HG02938 (cell line): ENCODE measurements around the gene C1QL4.

Experiments
- ATAC-seq: cut with Tn5 transposase; IDR thresholded peaks from one replicate; pipeline ENCODE4 v1.9.1; 2021; ENCODE audit warnings: mild to moderate bottlenecking, moderate library complexity; ENCODE audit not compliant: unreplicated experiment

Gene C1QL4

GRCh38 chr12:49305762-49306510, 31.1 kb downstream of the C1QL4 start:
- ATAC-seq: no peak

DNA sequence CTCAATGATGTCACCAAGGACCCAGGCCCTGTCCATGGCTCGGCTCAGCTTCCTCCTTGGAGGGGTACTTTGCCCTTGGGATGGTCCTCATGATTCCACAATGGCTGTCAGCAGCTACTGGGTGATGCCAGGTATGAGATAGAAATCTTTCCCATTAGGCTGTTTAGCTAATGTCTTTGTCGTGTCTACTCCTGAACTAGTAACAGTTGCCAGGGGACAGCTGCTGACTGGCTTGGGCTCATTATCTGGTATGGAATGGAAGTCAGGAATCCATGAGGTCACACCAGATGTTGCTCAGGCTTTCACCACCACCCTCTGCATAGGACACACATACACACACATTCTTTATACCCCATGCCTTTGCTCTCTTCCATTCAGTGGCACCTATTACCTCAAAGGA, 32.8 kb downstream of the C1QL4 start:
- ATAC-seq: no peak

DNA sequence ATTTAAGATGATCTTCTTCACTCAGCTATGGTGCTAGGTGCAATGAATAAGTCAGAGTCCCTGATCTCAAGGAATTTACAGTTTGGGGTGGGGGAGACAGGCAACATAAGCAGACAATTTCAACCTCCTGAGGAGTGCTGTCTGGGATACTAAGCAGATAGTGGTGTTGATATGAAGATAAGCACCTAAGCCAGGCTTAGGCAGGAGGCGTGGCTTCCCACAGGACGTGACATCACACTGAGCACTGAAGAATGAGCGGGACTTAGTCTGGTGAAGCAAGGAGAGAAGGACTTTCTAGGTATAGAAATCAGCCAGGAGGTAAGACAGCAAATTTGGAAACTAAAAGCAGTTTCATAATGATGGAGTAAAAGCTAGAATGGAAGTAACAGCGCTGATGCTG, 35.2 kb downstream of the C1QL4 start:
- ATAC-seq: no peak

GRCh38 chr12:49298160-49298559, 38.8 kb downstream of the C1QL4 start:
- no peak for ATAC-seq

DNA sequence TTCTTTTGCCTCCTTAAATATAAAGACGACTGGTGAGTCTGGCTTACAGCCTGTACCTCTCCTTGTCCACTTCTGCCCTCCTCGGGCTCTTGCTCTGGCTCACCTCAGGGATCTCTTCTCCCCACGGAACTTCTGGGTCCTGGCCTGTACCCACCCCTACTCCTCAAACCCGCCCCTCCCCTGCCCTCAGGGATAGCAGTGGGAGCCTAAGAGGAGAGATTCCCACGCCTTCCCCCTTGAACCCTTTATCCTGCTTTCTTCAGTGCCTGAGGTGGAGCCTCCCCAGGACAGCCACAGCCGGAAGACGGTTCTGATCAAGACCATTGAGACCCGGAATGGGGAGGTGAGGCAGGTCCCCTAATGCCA, 39.3 kb downstream of the C1QL4 start:
- ATAC-seq: no peak

- no peak for ATAC-seq
Observed at GRCh38 chr12:49296836-49297694, 39.9 kb downstream of the C1QL4 start.

GRCh38 chr12:49296034-49296835, 40.8 kb downstream of the C1QL4 start:
- ATAC-seq: no peak

DNA sequence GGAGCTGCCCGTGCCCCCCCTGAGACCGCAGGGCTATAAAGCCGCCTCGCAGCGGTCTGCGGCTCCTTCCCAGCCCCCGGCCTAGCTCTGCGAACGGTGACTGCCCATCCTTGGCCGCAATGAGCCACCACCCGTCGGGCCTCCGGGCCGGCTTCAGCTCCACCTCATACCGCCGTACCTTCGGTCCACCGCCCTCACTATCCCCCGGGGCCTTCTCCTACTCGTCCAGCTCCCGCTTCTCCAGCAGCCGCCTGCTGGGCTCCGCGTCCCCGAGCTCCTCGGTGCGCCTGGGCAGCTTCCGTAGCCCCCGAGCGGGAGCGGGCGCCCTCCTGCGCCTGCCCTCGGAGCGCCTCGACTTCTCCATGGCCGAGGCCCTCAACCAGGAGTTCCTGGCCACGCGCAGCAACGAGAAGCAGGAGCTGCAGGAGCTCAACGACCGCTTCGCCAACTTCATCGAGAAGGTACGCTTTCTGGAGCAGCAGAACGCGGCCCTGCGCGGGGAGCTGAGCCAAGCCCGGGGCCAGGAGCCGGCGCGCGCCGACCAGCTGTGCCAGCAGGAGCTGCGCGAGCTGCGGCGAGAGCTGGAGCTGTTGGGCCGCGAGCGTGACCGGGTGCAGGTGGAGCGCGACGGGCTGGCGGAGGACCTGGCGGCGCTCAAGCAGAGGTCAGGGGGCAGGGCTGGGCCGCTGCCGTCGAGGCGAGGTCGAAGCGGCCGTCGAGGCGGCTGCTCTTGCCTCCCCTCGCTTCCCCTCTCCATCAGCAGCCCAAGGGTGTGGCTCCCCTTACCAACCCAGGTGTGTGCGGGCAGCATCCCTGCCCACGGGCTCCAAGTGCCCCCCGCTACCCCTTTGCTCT, 41.7 kb downstream of the C1QL4 start, which contains the start of gene PRPH:
TSS of gene PRPH (plus strand) at position 66 of the 855 bp plus-strand sequence. CDS start at position 120, 54 bp downstream.
- ATAC-seq: no peak

GRCh38 chr12:49294804-49295081, 42.2 kb downstream of the C1QL4 start:
- ATAC-seq: no peak

DNA sequence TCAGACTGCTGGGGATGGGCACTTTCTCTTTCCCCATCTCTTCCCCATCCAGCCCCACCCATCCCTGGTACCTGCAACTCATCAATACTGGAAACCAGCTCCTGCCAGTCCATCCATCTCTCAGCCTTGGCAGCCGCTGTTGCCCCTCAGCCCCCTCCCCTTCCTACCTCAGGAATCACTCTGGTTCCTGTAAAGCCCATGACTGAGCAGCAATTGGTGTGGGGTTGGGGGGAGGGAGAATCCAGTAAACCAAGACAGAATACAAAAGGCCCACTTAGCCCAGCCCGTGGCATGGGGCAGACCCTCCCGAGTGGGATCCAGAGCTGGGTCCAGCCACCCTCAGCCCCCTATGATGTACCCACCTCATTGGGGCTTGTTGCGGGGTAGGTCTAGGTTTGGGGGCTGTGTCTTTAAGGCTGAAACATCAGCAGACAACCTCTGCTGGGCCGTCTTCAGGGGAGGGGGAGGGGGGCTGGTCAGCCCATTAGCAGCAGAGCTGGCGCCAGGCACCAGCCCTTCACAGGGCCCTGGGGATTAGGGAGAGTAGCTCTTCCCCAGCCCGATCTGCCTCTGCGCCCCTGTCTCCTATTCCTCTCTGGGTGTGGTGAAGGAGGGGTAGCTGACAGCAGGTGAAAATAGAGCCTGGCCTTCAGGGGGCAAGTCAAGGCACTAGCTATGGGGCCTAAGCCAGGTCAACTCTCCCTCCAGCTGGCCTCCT, 42.7 kb downstream of the C1QL4 start:
- ATAC-seq: no peak

GRCh38 chr12:49293056-49293956, 43.7 kb downstream of the C1QL4 start:
- no peak for ATAC-seq

DNA sequence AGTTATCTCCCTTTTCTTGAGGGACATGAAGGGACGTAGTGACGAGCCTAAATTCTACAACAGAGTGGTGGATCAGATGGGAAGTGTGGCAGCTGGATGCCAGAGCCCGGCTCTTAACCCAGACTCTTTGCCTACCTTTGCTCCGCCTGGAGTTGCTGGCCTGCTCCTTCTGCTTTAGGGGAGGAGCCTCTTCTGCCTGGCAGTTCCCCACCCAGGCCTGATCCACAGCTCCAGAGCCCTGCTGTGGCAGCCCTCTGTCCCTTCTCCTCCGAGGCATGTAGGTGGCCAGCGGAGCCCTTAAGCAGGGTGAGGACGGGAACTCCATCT, 44.3 kb downstream of the C1QL4 start:
- no peak for ATAC-seq

GRCh38 chr12:49288922-49289555, 47.9 kb downstream of the C1QL4 start:
- ATAC-seq: no peak

- ATAC-seq: no peak
Observed at GRCh38 chr12:49288412-49288853, 48.6 kb downstream of the C1QL4 start.

DNA sequence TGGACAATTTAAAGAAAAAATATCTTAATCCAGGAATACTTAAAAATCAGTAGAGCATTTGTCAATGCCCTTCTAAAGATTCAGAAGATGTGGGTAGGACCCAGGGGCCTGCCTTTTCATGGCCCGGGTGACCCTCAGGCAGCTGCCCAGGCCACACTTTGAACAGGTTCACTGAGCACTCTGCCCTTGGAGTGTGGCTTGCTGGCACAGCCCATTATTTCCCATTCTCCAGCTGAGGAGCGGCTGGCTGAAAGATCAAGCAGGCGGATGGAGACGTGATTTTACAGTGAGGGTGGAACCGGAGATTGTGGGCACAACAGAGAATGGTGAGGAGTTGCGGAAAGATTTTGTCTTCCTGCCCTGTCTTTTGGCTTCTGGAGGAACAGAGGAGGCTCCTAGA, 49.1 kb downstream of the C1QL4 start:
- no peak for ATAC-seq

GRCh38 chr12:49284672-49285071, 52.3 kb downstream of the C1QL4 start:
- ATAC-seq: no peak

GRCh38 chr12:49283541-49284429, 53.2 kb downstream of the C1QL4 start:
- no peak for ATAC-seq
